HL-60 (cell line): ENCODE measurements around the gene GAA.

Source experiments
- DNase-seq, 2 experiments: peaks; one replicate each; pipeline ENCODE4 v3.0.0-alpha.2; 2010 to 2020; ENCODE audit warnings: low read depth in 1 of 2, low spot score in 1 of 2
- H3K27ac ChIP-seq: fragments of 250-450 bp; sonication (Bioruptor Pico); replicated peaks from 2 replicates; pipeline ENCODE4 v1.5.1; 2020; ENCODE audit warnings: mild to moderate bottlenecking, moderate library complexity
- H3K27me3 ChIP-seq: fragments of 250-450 bp; sonication (Bioruptor Pico); 2 replicates; pipeline ENCODE4 v1.5.1; 2021; ENCODE audit warnings: mild to moderate bottlenecking, moderate library complexity; ENCODE audit not compliant: insufficient read depth, poor library complexity, severe bottlenecking
- H3K4me3 ChIP-seq: replicated peaks from 2 replicates; pipeline ENCODE4 v1.5.1; 2011; ENCODE audit warnings: mild to moderate bottlenecking, control low read depth, low read length; ENCODE audit not compliant: insufficient read depth
- GABPA ChIP-seq: IDR thresholded peaks from 2 replicates; pipeline ENCODE4 v1.6.1; 2012; ENCODE audit warnings: low read depth
- POLR2AphosphoS5 ChIP-seq: IDR thresholded peaks from 2 replicates; pipeline ENCODE4 v1.6.1; 2012; ENCODE audit warnings: low read depth
- SPI1 ChIP-seq: IDR thresholded peaks from 2 replicates; pipeline ENCODE4 v1.6.1; 2012; ENCODE audit warnings: low read depth, mild to moderate bottlenecking, borderline replicate concordance
- TF ChIP-seq, protein P1 (sequence below): IDR thresholded peaks from one replicate; pipeline ENCODE4 v1.5.1; 2011; ENCODE audit warnings: low read length, control low read depth, inconsistent platforms; ENCODE audit not compliant: insufficient read depth
- TF ChIP-seq, protein P2 (sequence below): IDR thresholded peaks from 2 replicates; pipeline ENCODE4 v1.6.1; 2012; ENCODE audit warnings: low read depth; ENCODE audit not compliant: insufficient replicate concordance

The GAA gene

DNA sequence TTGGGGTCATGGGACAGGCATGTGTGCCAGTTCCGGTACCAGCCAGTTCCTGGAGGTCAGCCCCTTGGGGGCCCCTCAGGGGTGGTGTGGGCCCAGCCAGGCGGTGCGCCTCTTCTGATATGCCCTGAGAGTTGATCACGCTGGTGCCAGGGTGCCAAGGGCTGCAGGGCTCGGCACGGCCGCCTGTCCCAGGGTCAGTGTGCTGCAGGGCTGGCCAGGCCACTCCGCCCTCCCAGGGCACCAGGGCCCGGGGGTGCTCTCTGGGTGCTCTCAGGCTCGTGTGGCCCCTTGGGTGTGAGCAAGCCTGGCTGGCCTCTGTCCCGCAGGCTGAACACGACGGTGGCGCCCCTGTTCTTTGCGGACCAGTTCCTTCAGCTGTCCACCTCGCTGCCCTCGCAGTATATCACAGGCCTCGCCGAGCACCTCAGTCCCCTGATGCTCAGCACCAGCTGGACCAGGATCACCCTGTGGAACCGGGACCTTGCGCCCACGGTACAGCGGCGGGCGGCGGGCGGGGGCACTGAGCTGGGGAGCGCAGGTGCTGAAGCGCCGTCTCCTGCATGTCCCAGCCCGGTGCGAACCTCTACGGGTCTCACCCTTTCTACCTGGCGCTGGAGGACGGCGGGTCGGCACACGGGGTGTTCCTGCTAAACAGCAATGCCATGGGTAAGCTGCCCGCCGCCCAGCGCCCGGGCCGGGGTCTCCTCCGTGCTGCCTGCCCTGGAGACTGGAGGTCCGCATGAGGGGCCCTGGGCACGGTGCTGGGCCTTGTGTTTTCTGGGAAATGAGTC lies 6.0 kb downstream of the GAA start:
- no peak for DNase-seq
- H3K27me3 ChIP-seq = peaks cover 13% of the 10 kb centered on the region
- TF ChIP-seq GABPA = no peak
- TF ChIP-seq, protein P1, sequence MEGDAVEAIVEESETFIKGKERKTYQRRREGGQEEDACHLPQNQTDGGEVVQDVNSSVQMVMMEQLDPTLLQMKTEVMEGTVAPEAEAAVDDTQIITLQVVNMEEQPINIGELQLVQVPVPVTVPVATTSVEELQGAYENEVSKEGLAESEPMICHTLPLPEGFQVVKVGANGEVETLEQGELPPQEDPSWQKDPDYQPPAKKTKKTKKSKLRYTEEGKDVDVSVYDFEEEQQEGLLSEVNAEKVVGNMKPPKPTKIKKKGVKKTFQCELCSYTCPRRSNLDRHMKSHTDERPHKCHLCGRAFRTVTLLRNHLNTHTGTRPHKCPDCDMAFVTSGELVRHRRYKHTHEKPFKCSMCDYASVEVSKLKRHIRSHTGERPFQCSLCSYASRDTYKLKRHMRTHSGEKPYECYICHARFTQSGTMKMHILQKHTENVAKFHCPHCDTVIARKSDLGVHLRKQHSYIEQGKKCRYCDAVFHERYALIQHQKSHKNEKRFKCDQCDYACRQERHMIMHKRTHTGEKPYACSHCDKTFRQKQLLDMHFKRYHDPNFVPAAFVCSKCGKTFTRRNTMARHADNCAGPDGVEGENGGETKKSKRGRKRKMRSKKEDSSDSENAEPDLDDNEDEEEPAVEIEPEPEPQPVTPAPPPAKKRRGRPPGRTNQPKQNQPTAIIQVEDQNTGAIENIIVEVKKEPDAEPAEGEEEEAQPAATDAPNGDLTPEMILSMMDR = no peak
- no peak overlapping the region for H3K4me3 ChIP-seq
- no peak overlapping the region for H3K27ac ChIP-seq

DNA sequence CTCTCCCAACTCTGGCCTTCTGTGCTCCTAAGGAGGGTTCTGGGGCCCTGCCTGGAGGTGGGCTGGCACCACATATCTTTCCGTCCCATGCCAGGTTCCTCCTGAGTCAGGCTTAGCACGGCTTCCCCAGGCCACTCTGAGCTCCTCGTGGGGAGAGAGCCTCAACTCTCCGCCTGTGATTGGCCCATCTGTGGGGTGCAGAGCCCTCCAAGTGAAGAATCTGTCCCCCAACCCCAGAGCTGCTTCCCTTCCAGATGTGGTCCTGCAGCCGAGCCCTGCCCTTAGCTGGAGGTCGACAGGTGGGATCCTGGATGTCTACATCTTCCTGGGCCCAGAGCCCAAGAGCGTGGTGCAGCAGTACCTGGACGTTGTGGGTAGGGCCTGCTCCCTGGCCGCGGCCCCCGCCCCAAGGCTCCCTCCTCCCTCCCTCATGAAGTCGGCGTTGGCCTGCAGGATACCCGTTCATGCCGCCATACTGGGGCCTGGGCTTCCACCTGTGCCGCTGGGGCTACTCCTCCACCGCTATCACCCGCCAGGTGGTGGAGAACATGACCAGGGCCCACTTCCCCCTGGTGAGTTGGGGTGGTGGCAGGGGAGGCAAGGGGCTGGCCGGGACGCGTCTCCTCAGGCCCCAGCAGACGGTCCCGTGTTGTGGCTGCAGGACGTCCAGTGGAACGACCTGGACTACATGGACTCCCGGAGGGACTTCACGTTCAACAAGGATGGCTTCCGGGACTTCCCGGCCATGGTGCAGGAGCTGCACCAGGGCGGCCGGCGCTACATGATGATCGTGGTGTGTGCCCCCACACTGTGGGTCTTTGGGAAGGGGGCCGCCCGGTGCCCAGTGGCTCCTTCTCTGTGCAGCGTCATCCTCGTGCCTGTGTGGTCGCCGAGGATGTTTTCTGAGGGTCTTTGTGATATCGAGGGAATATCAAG lies 6.9 kb downstream of the GAA start:
- DNase-seq = no peak
- no peak for TF ChIP-seq GABPA
- TF ChIP-seq, protein P2, sequence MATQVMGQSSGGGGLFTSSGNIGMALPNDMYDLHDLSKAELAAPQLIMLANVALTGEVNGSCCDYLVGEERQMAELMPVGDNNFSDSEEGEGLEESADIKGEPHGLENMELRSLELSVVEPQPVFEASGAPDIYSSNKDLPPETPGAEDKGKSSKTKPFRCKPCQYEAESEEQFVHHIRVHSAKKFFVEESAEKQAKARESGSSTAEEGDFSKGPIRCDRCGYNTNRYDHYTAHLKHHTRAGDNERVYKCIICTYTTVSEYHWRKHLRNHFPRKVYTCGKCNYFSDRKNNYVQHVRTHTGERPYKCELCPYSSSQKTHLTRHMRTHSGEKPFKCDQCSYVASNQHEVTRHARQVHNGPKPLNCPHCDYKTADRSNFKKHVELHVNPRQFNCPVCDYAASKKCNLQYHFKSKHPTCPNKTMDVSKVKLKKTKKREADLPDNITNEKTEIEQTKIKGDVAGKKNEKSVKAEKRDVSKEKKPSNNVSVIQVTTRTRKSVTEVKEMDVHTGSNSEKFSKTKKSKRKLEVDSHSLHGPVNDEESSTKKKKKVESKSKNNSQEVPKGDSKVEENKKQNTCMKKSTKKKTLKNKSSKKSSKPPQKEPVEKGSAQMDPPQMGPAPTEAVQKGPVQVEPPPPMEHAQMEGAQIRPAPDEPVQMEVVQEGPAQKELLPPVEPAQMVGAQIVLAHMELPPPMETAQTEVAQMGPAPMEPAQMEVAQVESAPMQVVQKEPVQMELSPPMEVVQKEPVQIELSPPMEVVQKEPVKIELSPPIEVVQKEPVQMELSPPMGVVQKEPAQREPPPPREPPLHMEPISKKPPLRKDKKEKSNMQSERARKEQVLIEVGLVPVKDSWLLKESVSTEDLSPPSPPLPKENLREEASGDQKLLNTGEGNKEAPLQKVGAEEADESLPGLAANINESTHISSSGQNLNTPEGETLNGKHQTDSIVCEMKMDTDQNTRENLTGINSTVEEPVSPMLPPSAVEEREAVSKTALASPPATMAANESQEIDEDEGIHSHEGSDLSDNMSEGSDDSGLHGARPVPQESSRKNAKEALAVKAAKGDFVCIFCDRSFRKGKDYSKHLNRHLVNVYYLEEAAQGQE = no peak
- Histone ChIP-seq H3K27me3 (peaks cover 13% of the 10 kb centered on the region), H3K4me3 (no peak overlapping the region), H3K27ac (no peak overlapping the region)

DNA sequence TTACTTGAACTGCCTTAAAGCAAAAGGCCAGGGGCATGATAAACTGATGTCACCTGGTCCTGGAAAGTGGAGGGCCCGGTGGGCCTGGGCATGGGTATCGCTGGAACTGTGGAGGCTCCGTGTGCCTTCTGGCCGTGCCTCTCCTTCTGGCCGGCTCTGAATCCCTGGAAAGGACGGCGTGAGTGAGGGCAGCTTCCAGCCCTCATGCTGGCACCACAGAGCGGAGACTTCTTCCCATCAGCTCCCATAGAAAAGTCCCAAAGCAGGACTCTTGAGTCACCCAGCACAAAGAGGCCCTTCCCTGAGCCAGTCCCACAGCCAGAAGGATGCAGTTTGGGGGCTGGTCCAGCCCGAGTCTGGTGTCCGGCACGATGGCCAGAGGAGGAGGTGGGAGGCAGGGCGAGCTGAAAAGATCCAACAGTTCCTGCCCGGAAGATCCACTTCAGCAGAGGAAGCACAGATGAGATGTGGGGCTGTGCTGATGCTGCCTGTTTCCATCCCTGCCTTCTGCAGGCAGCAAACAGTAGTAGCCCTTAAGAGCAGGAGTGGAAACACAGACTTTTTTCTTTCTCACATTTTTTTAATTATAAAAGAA lies 7.8 kb downstream of the GAA start:
- DNase-seq = no peak
- Histone ChIP-seq H3K27me3 (peaks cover 13% of the 10 kb centered on the region), H3K27ac (no peak overlapping the region), H3K4me3 (no peak overlapping the region)
- TF ChIP-seq, protein P1 = no peak
- TF ChIP-seq GABPA = no peak
- TF ChIP-seq POLR2AphosphoS5 = no peak
- TF ChIP-seq, protein P2 = no peak
- no peak for TF ChIP-seq SPI1
